ENCODE data around the gene LENG8. TPM values are rescaled to one million over a fixed set of nuclear protein-coding genes. Genes with fewer than 3 reads are reported as not detected.

Gene LENG8
- total RNA-seq, result 24.7 TPM

GRCh38 chr19:54448774-54449700, at the start of gene LENG8:
Gene LENG8, plus strand, starts transcription at chr19:54449199. Its CDS starts 2,146 bp downstream, at chr19:54451345.

GRCh38 chr19:54415208-54415900, 33.6 kb upstream of the LENG8 start, which contains the start of gene TTYH1:
Gene TTYH1, plus strand, starts transcription at chr19:54415464. Its CDS starts 89 bp downstream, at chr19:54415553.

GRCh38 chr19:54463531-54464043, 14.6 kb downstream of the LENG8 start, which contains the start of gene LENG9:
Gene LENG9, minus strand, starts transcription at chr19:54463778. Its CDS starts 252 bp downstream, at chr19:54463526.

GRCh38 chr19:54473071-54473891, 24.3 kb downstream of the LENG8 start, which contains the start of gene CDC42EP5:
Gene CDC42EP5, minus strand, starts transcription at chr19:54473296. Its CDS starts 7,749 bp downstream, at chr19:54465547.

GRCh38 chr19:54502518-54503048, 53.6 kb downstream of the LENG8 start, which contains the start of gene LAIR2:
Gene LAIR2, plus strand, starts transcription at chr19:54502831. Its CDS starts 88 bp downstream, at chr19:54502919.

Small RNAs within 50 kb of the gene (small RNA-seq; reads per million reads assigned to genes)
- gene AC245884.3, result not detected

Other genes with a start within 250 kb of the LENG8 start
- gene RPS9, start 248.3 kb upstream of the LENG8 start, total RNA-seq, result 1,605 TPM
- gene LILRB3, start 226.2 kb upstream of the LENG8 start, total RNA-seq, result 0.92 TPM
- 0.23 TPM for gene LILRA6, start 206.4 kb upstream of the LENG8 start, total RNA-seq
- gene LILRB5, start 191.9 kb upstream of the LENG8 start, total RNA-seq, result 0.23 TPM
- gene LILRB2, start 168.1 kb upstream of the LENG8 start, total RNA-seq, result 0.46 TPM
- 0.92 TPM for gene LILRA5, start 136.0 kb upstream of the LENG8 start, total RNA-seq
- 0.23 TPM for gene LILRA4, start 110.0 kb upstream of the LENG8 start, total RNA-seq
- gene LAIR1, start 84.3 kb upstream of the LENG8 start, total RNA-seq, result 2.8 TPM
- 191 TPM for gene TTYH1, start 33.7 kb upstream of the LENG8 start, total RNA-seq
- 1.6 TPM for gene LENG9, start 14.6 kb downstream of the LENG8 start, total RNA-seq
- gene CDC42EP5, start 24.1 kb downstream of the LENG8 start, total RNA-seq, result 1.2 TPM
- not detected for gene LAIR2, start 53.6 kb downstream of the LENG8 start, total RNA-seq
- 0.46 TPM for gene LILRA2, start 124.6 kb downstream of the LENG8 start, total RNA-seq
- 0.23 TPM for gene LILRA1, start 144.4 kb downstream of the LENG8 start, total RNA-seq
- 0.46 TPM for gene LILRB1, start 181.3 kb downstream of the LENG8 start, total RNA-seq
- 2.3 TPM for gene LILRB4, start 213.8 kb downstream of the LENG8 start, total RNA-seq